Left lobe of liver (tissue), 2 donors: ENCODE measurements around the gene PRC1. TPM values are rescaled to one million over a fixed set of nuclear protein-coding genes. Genes with fewer than 3 reads are reported as not detected.

Source experiments
- ATAC-seq: fragments of 200-7000 bp; cut with Tn5 transposase; one replicate; pipeline ENCODE4 v1.9.1; 2020; ENCODE audit warnings: mild to moderate bottlenecking, moderate library complexity
- DNase-seq: peaks from one replicate; pipeline ENCODE4 v3.0.0-alpha.2; 2020; ENCODE audit warnings: low spot score
- total RNA-seq: library from RNA; stranded (reverse); gene quantifications from one replicate; pipeline ENCODE4 v1.2.1, GENCODE V29; 2021
- donor health status: DM: no; HTN: no; CAD: no; lungs with moderate emphysema.
- donor health status: DM: no; HTN: yes; CAD: no.

PRC1 gene
- total RNA-seq, 1 donor from 2014 or later: 1.2 TPM

DNA sequence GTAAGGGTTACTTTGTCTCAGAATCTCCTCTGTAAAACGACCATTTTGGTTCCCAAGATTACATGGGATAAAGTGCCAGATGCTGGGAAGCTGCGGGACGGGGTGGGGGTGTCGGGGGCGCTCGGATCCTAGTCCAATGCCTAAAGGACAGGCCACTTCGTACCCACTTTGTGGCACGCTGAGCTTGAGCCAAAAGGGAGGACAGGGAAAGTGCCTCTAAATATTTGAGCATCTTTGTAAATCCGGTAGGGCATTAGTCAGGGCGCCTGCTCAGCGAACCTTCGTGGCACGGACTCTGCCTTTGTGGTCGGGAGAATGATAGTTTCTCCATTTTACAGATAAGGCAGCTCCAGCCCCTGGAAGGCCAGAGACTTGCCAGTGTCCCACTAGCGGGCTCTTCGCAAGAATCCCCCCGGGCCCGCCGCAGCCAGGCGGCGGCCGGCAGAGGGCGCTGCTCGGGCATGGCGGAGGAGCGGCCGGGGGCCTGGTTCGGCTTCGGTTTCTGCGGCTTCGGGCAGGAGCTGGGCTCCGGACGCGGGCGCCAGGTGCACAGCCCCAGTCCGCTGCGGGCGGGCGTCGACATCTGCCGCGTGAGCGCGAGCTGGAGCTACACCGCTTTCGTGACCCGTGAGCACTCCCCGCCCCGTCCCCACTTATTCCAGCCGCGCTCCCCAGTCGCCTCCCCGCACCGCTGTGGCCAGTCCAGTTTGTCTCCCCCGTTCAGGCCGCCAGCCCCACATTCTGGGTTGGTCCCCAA is 37.9 kb downstream of the PRC1 start:
- DNase-seq (peak; percentile 71), ATAC-seq (peak; percentile 65)

GRCh38 chr15:90955624-90956273 is 38.6 kb downstream of the PRC1 start:
- ATAC-seq (no peak), DNase-seq (no peak)

- DNase-seq: peak; percentile 96
- peak; percentile 92 for ATAC-seq
These were observed 39.4 kb downstream of the PRC1 start, which contains the start of gene RCCD1 for GRCh38 chr15:90954712-90955623. Gene RCCD1, plus strand, starts transcription at chr15:90954884. Its CDS starts 1,851 bp downstream, at chr15:90956735.

DNA sequence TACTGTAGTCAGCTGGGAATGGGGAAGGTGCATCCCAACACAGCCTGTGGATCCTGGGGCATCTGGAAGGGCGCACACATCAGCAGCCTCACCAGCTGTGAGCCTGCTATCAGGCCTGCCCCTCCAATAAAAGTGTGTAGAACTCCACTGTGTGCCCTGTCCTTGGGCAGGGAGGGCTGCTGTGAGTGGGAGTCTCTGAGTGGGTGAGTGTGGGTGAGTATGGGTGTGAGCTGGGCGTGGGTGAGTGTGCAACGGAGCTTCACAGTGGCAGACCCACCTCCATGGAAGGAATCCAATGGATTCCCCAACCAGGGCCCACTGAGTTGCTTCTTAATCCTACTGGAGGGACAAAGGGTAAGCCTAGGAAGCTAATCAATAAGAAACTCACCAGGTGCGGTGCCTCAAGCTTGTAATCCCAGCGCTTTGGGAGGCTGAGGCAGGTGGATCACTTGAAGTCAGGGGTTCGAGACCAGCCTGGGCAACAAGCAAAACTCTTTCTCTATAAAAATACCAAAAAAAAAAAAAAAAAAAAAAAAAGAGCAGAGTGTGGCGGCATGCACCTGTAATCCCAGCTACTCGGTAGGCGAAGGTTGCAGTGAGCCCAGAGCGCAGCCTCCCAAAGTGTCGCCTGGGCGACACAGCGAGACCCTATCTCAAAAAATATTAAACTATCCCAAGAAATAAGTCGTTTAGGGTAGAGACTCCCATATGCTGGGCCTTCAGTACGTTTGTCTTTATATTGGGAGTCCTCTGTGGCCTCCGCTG is 40.2 kb downstream of the PRC1 start:
- ATAC-seq: no peak
- DNase-seq: no peak

GRCh38 chr15:90952901-90953677 is 41.2 kb downstream of the PRC1 start:
- no peak for DNase-seq
- ATAC-seq: no peak

DNA sequence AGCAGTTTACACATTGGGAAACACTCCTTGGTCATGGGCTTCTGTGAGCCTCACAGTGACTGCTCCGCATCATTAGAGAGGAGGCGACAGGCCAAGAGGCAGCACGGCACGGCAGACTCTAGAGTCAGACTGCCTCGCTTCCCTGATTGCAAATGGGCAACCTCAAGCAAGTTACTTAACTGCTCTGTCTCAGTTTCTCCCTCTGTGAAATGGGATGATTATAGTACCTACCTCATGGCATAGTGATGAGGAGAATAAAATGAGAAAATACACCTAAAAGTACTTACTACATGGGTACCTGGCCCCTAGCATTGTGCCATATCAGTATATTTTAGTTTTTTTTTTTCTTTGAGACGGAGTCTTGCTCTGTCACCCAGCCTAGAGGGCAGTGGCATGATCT is 43.7 kb downstream of the PRC1 start:
- ATAC-seq (no peak), DNase-seq (no peak)

DNA sequence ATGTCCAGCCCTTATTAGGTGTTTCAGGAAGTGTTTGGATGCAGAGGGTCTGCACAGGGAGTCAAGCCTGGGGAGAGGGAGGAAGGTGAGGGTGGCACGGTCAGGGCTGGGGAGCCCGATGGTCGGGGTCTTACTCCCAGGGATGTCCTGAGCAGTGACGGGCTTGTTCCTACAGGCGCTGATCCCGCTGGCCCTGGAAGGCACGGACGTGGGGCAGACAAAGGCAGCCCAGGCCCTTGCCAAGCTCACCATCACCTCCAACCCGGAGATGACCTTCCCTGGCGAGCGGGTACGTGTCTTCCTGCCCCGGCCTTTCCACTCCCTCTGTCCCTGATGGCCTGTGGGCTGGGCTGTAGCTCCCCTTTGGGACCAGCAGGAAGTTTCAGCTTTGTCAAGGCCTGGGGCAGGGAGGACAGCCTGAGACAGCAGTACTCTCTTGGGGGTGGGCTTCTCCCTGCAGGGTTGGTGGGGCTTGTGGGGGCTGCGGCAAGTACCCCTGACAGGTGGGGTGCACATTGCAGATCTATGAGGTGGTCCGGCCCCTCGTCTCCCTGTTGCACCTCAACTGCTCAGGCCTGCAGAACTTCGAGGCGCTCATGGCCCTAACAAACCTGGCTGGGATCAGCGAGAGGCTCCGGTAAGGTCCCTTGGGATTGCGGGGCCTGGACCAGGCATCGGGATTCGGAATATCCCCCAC is 44.2 kb downstream of the PRC1 start:
- DNase-seq (no peak), ATAC-seq (no peak)

GRCh38 chr15:90948506-90948905 is 45.8 kb downstream of the PRC1 start:
- no peak for ATAC-seq
- no peak for DNase-seq

- ATAC-seq (no peak), DNase-seq (no peak)
These were observed 46.6 kb downstream of the PRC1 start for GRCh38 chr15:90947577-90948357.

- ATAC-seq: no peak
These were observed 47.3 kb downstream of the PRC1 start for GRCh38 chr15:90946941-90947576.

DNA sequence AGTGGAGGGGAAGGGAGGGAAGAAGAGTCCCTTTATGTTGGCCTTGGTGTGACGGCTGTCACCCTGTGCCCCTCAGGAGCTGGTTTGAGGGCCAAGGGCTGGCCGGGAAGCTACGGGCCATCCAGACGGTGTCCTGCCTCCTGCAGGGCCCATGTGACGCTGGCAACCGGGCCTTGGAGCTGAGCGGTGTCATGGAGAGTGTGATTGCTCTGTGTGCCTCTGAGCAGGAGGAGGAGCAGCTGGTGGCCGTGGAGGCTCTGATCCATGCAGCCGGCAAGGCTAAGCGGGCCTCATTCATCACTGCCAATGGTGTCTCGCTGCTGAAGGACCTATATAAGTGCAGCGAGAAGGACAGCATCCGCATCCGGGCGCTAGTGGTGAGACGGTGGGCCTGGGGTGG is 47.8 kb downstream of the PRC1 start:
- DNase-seq: no peak
- no peak for ATAC-seq

More at GRCh38 chr15:90946941-90947576, 47.3 kb downstream of the PRC1 start:
- DNase-seq: no peak

DNA sequence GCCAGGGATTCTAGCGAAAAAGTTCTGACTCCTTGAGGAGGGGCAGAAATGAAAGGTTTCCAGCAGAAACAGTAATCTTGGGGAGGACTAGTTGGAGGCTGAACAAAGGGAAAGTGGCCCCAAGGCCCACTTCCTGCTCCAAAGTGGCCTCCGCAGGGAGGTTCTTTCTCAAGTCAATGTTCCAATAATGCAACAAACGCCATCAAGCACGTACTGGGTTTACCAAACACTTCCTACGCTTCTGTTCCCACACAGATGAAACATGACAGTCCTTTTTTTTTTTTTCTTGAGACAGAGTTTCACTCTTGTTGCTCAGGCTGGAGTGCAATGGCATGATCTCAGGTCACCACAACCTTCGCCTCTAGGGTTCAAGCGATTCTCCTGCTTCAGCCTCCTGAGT is 49.2 kb downstream of the PRC1 start:
- DNase-seq (no peak), ATAC-seq (no peak)

DNA sequence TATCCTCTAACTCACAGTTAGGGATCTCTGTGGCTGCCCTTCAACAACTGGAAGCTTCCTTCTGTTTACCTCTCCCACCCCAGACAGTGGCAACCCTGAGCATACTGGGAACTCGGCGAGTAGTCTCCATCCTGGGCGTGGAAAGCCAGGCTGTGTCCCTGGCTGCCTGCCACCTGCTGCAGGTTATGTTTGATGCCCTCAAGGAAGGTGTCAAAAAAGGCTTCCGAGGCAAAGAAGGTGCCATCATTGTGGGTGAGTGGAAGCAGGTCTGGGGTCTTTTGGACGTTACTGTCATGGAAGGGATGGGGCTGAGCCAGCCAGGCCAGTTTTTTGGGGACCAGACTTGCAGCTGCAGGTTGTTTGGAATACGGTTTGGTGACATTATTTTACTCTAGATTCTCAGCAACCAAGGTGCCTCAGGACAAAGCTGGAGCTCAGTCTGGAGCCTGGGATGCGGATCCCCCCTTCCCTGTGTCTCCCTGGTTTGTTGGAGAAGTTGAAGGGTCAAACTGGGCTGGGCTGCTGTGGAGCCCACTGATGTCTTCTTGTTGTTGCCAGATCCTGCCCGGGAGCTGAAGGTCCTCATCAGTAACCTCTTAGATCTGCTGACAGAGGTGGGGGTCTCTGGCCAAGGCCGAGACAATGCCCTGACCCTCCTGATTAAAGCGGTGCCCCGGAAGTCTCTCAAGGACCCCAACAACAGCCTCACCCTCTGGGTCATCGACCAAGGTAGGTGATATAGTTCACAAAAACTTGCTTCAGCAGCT is 51.8 kb downstream of the PRC1 start:
- ATAC-seq: no peak
- DNase-seq: no peak

DNA sequence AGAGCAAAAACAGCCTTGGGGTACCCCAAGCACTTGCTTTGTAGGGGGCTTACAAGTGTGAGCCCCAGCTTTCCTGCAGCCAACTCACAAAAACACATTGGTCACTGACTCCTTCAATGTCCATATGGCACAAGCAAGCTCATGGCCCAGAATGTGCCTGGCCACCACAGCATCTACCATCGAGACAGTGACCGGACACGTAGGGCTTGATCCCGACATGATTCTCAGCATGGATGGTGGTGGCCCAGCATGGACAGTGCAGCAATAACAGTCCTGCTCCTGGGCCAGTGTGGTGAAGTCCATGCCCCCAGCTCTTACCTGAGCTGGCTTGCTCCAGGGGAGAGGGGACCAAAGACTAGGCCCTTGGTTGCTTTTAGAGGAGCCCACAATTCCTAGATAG is 53.3 kb downstream of the PRC1 start:
- DNase-seq (no peak), ATAC-seq (no peak)

GRCh38 chr15:90939756-90940155 is 54.6 kb downstream of the PRC1 start:
- DNase-seq (no peak), ATAC-seq (no peak)

DNA sequence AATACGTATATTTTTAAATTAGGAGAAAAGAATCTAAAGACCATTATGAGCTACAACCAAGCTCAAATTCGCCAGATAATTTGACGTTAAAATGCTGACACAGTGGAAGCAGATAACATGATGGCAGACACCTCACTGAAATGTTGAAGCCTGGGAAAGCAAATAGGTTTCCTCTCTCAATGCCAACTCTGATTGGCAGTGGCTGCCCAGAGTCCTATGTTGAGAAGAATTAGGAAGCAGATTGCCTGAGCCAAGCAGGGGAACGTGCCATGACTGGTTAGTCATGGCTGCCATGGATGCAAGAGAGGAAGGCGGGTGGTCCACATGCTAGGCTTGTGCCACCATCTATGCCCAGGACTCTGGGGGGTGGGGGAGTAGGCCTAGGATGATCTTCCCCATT is 56.1 kb downstream of the PRC1 start:
- ATAC-seq: no peak

DNA sequence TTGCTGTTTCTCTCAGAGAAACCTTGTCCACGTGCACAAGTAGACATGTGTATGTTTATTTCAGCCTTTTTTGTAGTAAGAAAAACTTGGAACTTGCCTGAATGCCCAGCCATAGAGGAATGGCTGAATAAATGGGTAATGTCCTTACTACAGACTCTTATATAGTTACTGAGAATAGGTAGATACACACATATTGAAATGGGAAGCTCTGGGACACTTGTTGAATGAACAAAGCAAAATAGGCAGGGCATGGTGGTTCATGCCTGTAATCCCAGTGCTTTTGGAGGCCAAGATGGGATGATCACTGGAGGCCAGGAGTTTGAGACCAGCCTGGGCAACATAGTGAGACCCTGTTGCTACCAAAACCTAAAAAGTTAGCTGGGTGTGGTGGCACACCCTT is 57.5 kb downstream of the PRC1 start:
- DNase-seq (no peak), ATAC-seq (no peak)

More for the DNA sequence above, 56.1 kb downstream of the PRC1 start:
- DNase-seq: no peak
